GM12878 (cell line): ENCODE measurements around the gene SGK2. TPM values are rescaled to one million over a fixed set of nuclear protein-coding genes. Genes with fewer than 3 reads are reported as not detected.

Experiments used
- ATAC-seq: fragments of 200-7000 bp; cut with Tn5 transposase; 3 replicates; pipeline ENCODE4 v1.9.1; 2020; ENCODE audit warnings: mild to moderate bottlenecking, moderate library complexity
- BruUV-seq: library from RNA; stranded (reverse); fragments of 400-500 nt; replicated peaks from 2 replicates; lab custom pipeline; 2021; lab: Mats Ljungman, UMichigan
- CTCF ChIA-PET: fragments of 300-600 bp; sonication (Branson Sonifier 250); formaldehyde crosslinking; extraction: SDS; loops from one replicate; lab custom pipeline; 2021; ENCODE audit warnings: inconsistent platforms; lab: Yijun Ruan, JAX
- POLR2A ChIA-PET: fragments of 350-600 bp; formaldehyde crosslinking; extraction: SDS; loops from one replicate; lab custom pipeline; 2021; ENCODE audit warnings: inconsistent platforms; lab: Charles Lee
- RAD21 ChIA-PET: fragments of 300-600 bp; sonication (Branson Sonifier 250); formaldehyde crosslinking; loops from one replicate; lab custom pipeline; 2023; ENCODE audit warnings: antibody characterized with exemption; ENCODE audit not compliant: unreplicated experiment; lab: Charles Lee
- SMC1A ChIA-PET: fragments of 300-600 bp; sonication (Branson Sonifier 250); formaldehyde crosslinking; loops from one replicate; lab custom pipeline; 2023; ENCODE audit not compliant: unreplicated experiment, uncharacterized antibody; lab: Charles Lee
- DNase-seq: peaks from one replicate; pipeline ENCODE4 v3.0.0-alpha.2; 2011; ENCODE audit warnings: low read depth, low spot score
- FAIRE-seq: peaks from 3 replicates; lab custom pipeline; 2011; peaks lifted over from hg19 to GRCh38; lab: Jason Lieb, UNC
- H2AFZ ChIP-seq: 2 replicates; pipeline ENCODE4 v1.6.0; 2011; ENCODE audit warnings: low read depth, low read length, control low read depth; ENCODE audit not compliant: control insufficient read depth
- H3K27ac ChIP-seq: 2 replicates; pipeline ENCODE4 v1.5.1; 2011; ENCODE audit warnings: control low read depth; ENCODE audit not compliant: control insufficient read depth, insufficient read depth
- H3K27me3 ChIP-seq, 2 experiments: replicated peaks in 1 of 2; 2 replicates each; pipeline versions ENCODE4 v1.6.0 to v1.6.1; 2011; ENCODE audit warnings: low read length in 1 of 2; ENCODE audit not compliant: control insufficient read depth in 2 of 2, insufficient read depth in 2 of 2
- H3K36me3 ChIP-seq, 2 experiments: 2 replicates each; pipeline ENCODE4 v1.5.1; 2011; ENCODE audit warnings: low read length in 1 of 2; ENCODE audit not compliant: control insufficient read depth in 2 of 2, insufficient read depth in 2 of 2
- H3K4me1 ChIP-seq: 2 replicates; pipeline ENCODE4 v1.6.1; 2011; ENCODE audit warnings: mild to moderate bottlenecking, low read length, moderate library complexity, mixed read lengths; ENCODE audit not compliant: control insufficient read depth, insufficient read depth
- H3K4me2 ChIP-seq: 2 replicates; pipeline ENCODE4 v1.6.0; 2011; ENCODE audit warnings: control low read depth; ENCODE audit not compliant: control insufficient read depth, insufficient read depth
- H3K4me3 ChIP-seq: fragments of 200-600 bp; sonication (generic); 2 replicates; pipeline ENCODE4 v1.5.1; 2016
- H3K79me2 ChIP-seq: 2 replicates; pipeline ENCODE4 v1.6.0; 2011; ENCODE audit warnings: low read length; ENCODE audit not compliant: control insufficient read depth, insufficient read depth
- H3K9ac ChIP-seq: 2 replicates; pipeline ENCODE4 v1.8.0; 2011; ENCODE audit warnings: low read length, control low read depth, mixed read lengths; ENCODE audit not compliant: control insufficient read depth, insufficient read depth
- H3K9me3 ChIP-seq: replicated peaks from 3 replicates; pipeline ENCODE4 v1.5.1; 2011; ENCODE audit warnings: mild to moderate bottlenecking, low read length; ENCODE audit not compliant: control insufficient read depth, insufficient read depth
- H4K20me1 ChIP-seq: 2 replicates; pipeline ENCODE4 v1.6.0; 2011; ENCODE audit not compliant: control insufficient read depth, insufficient read depth
- ASH2L ChIP-seq: fragments of 300-600, 200-600 bp; sonication (generic); IDR thresholded peaks from 2 replicates; pipeline ENCODE4 v1.6.1; 2017; ENCODE audit warnings: low read depth, mild to moderate bottlenecking, borderline replicate concordance
- BCL11A ChIP-seq: IDR thresholded peaks from 2 replicates; pipeline ENCODE4 v1.6.1; 2011; ENCODE audit warnings: low read depth, low read length
- E2F4 ChIP-seq: IDR thresholded peaks from 2 replicates; pipeline ENCODE4 v1.6.1; 2012; ENCODE audit warnings: low read depth, low read length, improper control_type of control experiment
- MTA3 ChIP-seq: IDR thresholded peaks from 2 replicates; pipeline ENCODE4 v1.6.1; 2012; ENCODE audit warnings: low read length, inconsistent platforms, borderline replicate concordance
- MYC ChIP-seq: IDR thresholded peaks from 2 replicates; pipeline ENCODE4 v1.6.1; 2011; ENCODE audit warnings: mild to moderate bottlenecking, low read length, moderate library complexity, inconsistent platforms; ENCODE audit not compliant: insufficient read depth, insufficient replicate concordance, insufficient read length, severe bottlenecking
- PAX5 ChIP-seq: IDR thresholded peaks from 2 replicates; pipeline ENCODE4 v1.6.1; 2011; ENCODE audit warnings: low read depth, low read length, borderline replicate concordance
- SIX5 ChIP-seq: IDR thresholded peaks from 2 replicates; pipeline ENCODE4 v1.6.1; 2011; ENCODE audit warnings: mild to moderate bottlenecking, low read depth, low read length, moderate library complexity; ENCODE audit not compliant: severe bottlenecking
- STAT3 ChIP-seq: IDR thresholded peaks from 2 replicates; pipeline ENCODE4 v1.6.1; 2011; ENCODE audit warnings: low read depth, low read length, improper control_type of control experiment
- SUPT20H ChIP-seq: IDR thresholded peaks from 2 replicates; pipeline ENCODE4 v1.6.1; 2011; ENCODE audit warnings: low read depth, mild to moderate bottlenecking, low read length, moderate library complexity, borderline replicate concordance; ENCODE audit not compliant: control insufficient read depth
- ZNF207 ChIP-seq: fragments of 450-650 bp; IDR thresholded peaks from 2 replicates; pipeline ENCODE4 v1.6.1; 2014; ENCODE audit warnings: antibody characterized with exemption, mild to moderate bottlenecking, borderline replicate concordance
- ZNF384 ChIP-seq: IDR thresholded peaks from 2 replicates; pipeline ENCODE4 v1.6.1; 2012; ENCODE audit warnings: low read depth, mild to moderate bottlenecking, low read length, improper control_type of control experiment, borderline replicate concordance
- WGBS: methylation state at CpG from one replicate; pipeline ENCODE4 v1.1.6; 2016; ENCODE audit warnings: low lambda C conversion rate; ENCODE audit not compliant: insufficient replicate concordance, insufficient coverage; ENCODE audit errors: missing lambda C conversion rate; 5-methylcytosine and 5-hydroxymethylcytosine counted together
- in situ Hi-C: fragments of 300-500 bp; cut with MboI; formaldehyde crosslinking; loops from 9 replicates; pipeline ENCODE4 v1.14.3; 2018; ENCODE audit warnings: mixed read lengths
- intact Hi-C: fragments of 100-400 bp; cut with micrococcal nuclease; formaldehyde crosslinking; loops from one replicate; pipeline ENCODE4 v1.14.2; 2022; ENCODE audit not compliant: unreplicated experiment
- polyA plus RNA-seq, 11 experiments: library from polyadenylated mRNA; depleted of rRNA in 4 of 11; unstranded in 6 of 11; stranded (reverse) in 5 of 11; fragments of >200 nt; fragmentation: Nextera tagmentation in 4 of 11; fragmentation: Illumina TruSeq in 1 of 11; extraction: Ambion mirVana in 4 of 11; extraction: Trizol in 1 of 11; gene quantifications; 1 replicate in 1 of 11; 2 replicates in 10 of 11; pipeline versions ENCODE4 v1.2.1 to v1.2.3, GENCODE V29; 2011 to 2016; ENCODE audit warnings: inconsistent platforms in 2 of 11, missing spikeins in 2 of 11, low read depth in 1 of 11
- total RNA-seq, 4 experiments: library from RNA; depleted of rRNA in 3 of 4; stranded (reverse); fragments of >200 nt in 3 of 4; fragmentation: Illumina TruSeq in 1 of 4; extraction: Trizol in 1 of 4; gene quantifications; 2 replicates each; pipeline versions ENCODE4 v1.2.1 to v1.2.3, GENCODE V29; 2013 to 2021
- TF ChIP-seq, protein P1 (sequence below): IDR thresholded peaks from 2 replicates; pipeline ENCODE4 v1.6.1; 2012; ENCODE audit warnings: mild to moderate bottlenecking, low read depth, low read length
- TF ChIP-seq, protein P2 (sequence below): fragments of 450-650 bp; IDR thresholded peaks from 2 replicates; pipeline ENCODE4 v1.6.1; 2017; ENCODE audit warnings: mild to moderate bottlenecking, moderate library complexity
- TF ChIP-seq, protein P3 (sequence below): IDR thresholded peaks from 2 replicates; pipeline ENCODE4 v1.6.1; 2012; ENCODE audit warnings: low read depth, low read length, improper control_type of control experiment

SGK2 gene
- total and polyA plus RNA-seq, 10 of the 15 experiments (the other 5 are each of a cell fraction or from before 2014, with no cell fraction given) = 0.04 to 0.96 (median 0.22) TPM; not detected in 3

- TF ChIP-seq, protein P1, sequence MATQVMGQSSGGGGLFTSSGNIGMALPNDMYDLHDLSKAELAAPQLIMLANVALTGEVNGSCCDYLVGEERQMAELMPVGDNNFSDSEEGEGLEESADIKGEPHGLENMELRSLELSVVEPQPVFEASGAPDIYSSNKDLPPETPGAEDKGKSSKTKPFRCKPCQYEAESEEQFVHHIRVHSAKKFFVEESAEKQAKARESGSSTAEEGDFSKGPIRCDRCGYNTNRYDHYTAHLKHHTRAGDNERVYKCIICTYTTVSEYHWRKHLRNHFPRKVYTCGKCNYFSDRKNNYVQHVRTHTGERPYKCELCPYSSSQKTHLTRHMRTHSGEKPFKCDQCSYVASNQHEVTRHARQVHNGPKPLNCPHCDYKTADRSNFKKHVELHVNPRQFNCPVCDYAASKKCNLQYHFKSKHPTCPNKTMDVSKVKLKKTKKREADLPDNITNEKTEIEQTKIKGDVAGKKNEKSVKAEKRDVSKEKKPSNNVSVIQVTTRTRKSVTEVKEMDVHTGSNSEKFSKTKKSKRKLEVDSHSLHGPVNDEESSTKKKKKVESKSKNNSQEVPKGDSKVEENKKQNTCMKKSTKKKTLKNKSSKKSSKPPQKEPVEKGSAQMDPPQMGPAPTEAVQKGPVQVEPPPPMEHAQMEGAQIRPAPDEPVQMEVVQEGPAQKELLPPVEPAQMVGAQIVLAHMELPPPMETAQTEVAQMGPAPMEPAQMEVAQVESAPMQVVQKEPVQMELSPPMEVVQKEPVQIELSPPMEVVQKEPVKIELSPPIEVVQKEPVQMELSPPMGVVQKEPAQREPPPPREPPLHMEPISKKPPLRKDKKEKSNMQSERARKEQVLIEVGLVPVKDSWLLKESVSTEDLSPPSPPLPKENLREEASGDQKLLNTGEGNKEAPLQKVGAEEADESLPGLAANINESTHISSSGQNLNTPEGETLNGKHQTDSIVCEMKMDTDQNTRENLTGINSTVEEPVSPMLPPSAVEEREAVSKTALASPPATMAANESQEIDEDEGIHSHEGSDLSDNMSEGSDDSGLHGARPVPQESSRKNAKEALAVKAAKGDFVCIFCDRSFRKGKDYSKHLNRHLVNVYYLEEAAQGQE = no peak
- no peak for TF ChIP-seq STAT3
- TF ChIP-seq E2F4 = no peak
- TF ChIP-seq BCL11A = no peak
- no peak for TF ChIP-seq SUPT20H
- TF ChIP-seq ZNF207 = no peak
Observed at GRCh38 chr20:43603124-43603523, 44.3 kb downstream of the SGK2 start (continued).

DNA sequence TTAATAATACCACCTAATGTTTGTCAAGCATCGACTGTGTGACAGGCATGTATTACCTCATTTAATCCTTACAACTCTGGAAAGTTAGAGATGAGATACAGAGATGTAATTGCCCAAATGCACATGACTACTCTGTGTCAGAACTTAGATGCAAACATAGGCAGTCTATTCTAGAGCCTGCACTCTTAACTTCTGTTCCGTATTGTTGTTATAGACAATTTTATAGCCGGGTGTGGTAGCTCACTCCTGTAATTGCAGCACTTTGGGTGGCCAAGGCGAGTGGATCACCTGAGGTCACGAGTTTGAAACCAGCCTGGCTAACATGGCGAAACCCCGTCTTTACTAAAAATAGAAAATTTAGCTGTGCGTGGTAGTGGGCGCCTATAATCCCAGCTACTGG is 46.9 kb downstream of the SGK2 start:
- 96% methylated on average over 9 of the region's 9 CpGs for WGBS
- CTCF ChIA-PET = no interaction called here
- SMC1A ChIA-PET = no interaction called here
- FAIRE-seq (no peak), ATAC-seq (no peak), DNase-seq (no peak)
- POLR2A ChIA-PET = interaction anchor here (0.7 kb wide), 1 partner anchor 586 kb away, joined by 6 read pairs; no protein-coding TSS in a partner anchor
- Histone ChIP-seq H3K27me3 (no peaks in the 10 kb centered on the region), H3K4me3 (no peak overlapping the region), H3K36me3 (peaks cover 0 to 3% of the 10 kb centered on the region in 2 experiments; a peak in 1 of 4 replicates), H3K79me2 (no peaks in the 10 kb centered on the region), H3K9ac (no peak overlapping the region), H3K9me3 (no peaks in the 10 kb centered on the region), H2AFZ (no peak overlapping the region), H3K4me1 (no peaks in the 10 kb centered on the region), H4K20me1 (no peaks in the 10 kb centered on the region), H3K4me2 (no peak overlapping the region), H3K27ac (no peak overlapping the region)
- intact Hi-C loops (no loop called here), in situ Hi-C loops (no loop called here)
- BruUV-seq = no TSS peak
- RAD21 ChIA-PET = no interaction called here
- TF ChIP-seq SIX5 (no peak), MTA3 (no peak), ASH2L (no peak), ZNF384 (no peak), PAX5 (no peak), MYC (no peak)
- TF ChIP-seq, protein P2, sequence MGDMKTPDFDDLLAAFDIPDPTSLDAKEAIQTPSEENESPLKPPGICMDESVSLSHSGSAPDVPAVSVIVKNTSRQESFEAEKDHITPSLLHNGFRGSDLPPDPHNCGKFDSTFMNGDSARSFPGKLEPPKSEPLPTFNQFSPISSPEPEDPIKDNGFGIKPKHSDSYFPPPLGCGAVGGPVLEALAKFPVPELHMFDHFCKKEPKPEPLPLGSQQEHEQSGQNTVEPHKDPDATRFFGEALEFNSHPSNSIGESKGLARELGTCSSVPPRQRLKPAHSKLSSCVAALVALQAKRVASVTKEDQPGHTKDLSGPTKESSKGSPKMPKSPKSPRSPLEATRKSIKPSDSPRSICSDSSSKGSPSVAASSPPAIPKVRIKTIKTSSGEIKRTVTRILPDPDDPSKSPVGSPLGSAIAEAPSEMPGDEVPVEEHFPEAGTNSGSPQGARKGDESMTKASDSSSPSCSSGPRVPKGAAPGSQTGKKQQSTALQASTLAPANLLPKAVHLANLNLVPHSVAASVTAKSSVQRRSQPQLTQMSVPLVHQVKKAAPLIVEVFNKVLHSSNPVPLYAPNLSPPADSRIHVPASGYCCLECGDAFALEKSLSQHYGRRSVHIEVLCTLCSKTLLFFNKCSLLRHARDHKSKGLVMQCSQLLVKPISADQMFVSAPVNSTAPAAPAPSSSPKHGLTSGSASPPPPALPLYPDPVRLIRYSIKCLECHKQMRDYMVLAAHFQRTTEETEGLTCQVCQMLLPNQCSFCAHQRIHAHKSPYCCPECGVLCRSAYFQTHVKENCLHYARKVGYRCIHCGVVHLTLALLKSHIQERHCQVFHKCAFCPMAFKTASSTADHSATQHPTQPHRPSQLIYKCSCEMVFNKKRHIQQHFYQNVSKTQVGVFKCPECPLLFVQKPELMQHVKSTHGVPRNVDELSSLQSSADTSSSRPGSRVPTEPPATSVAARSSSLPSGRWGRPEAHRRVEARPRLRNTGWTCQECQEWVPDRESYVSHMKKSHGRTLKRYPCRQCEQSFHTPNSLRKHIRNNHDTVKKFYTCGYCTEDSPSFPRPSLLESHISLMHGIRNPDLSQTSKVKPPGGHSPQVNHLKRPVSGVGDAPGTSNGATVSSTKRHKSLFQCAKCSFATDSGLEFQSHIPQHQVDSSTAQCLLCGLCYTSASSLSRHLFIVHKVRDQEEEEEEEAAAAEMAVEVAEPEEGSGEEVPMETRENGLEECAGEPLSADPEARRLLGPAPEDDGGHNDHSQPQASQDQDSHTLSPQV = no peak
- TF ChIP-seq, protein P3, sequence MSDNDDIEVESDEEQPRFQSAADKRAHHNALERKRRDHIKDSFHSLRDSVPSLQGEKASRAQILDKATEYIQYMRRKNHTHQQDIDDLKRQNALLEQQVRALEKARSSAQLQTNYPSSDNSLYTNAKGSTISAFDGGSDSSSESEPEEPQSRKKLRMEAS = no peak
